H1 (cell line): ENCODE measurements around the gene MFSD6L. TPM values are rescaled to one million over a fixed set of nuclear protein-coding genes. Genes with fewer than 3 reads are reported as not detected.

Source experiments
- CTCF ChIA-PET: fragments of 300-600 bp; sonication (Branson Sonifier 250); formaldehyde crosslinking; loops from one replicate; lab custom pipeline; 2021; ENCODE audit not compliant: partially characterized antibody; lab: Charles Lee
- POLR2A ChIA-PET: fragments of 300-600 bp; sonication (Branson Sonifier 250); formaldehyde crosslinking; loops from one replicate; lab custom pipeline; 2021; ENCODE audit warnings: inconsistent platforms; ENCODE audit not compliant: partially characterized antibody; lab: Charles Lee
- DNase-seq, 2 experiments: peaks; one replicate each; pipeline versions ENCODE4 v3.0.0 to v3.0.0-alpha.2; 2010 to 2022; ENCODE audit warnings: low spot score in 2 of 2, low read depth in 1 of 2, mixed read lengths in 1 of 2
- FAIRE-seq: peaks from 2 replicates; lab custom pipeline; 2011; peaks lifted over from hg19 to GRCh38; lab: Jason Lieb, UNC
- H2AFZ ChIP-seq: 2 replicates; pipeline ENCODE4 v1.8.1; 2012; ENCODE audit warnings: low read length, inconsistent platforms
- H2AK5ac ChIP-seq: 2 replicates; pipeline ENCODE4 v1.6.1; 2013; ENCODE audit warnings: low read depth, low read length
- H2BK120ac ChIP-seq: replicated peaks from 2 replicates; pipeline ENCODE3; 2013; ENCODE audit warnings: low read depth, low read length, inconsistent platforms
- H2BK12ac ChIP-seq: 2 replicates; pipeline ENCODE4 v1.6.1; 2013; ENCODE audit warnings: low read depth, low read length
- H2BK15ac ChIP-seq: 2 replicates; pipeline ENCODE4 v1.6.1; 2013; ENCODE audit warnings: low read length
- H2BK20ac ChIP-seq: 2 replicates; pipeline ENCODE4 v1.6.1; 2013; ENCODE audit warnings: low read length
- H2BK5ac ChIP-seq: 2 replicates; pipeline ENCODE4 v1.6.1; 2013; ENCODE audit warnings: low read depth, low read length
- H3K14ac ChIP-seq: 2 replicates; pipeline ENCODE4 v1.6.1; 2013; ENCODE audit warnings: inconsistent platforms; ENCODE audit not compliant: insufficient read length
- H3K18ac ChIP-seq: 2 replicates; pipeline ENCODE4 v1.6.1; 2013; ENCODE audit warnings: low read length; ENCODE audit errors: extremely low read depth
- H3K23ac ChIP-seq: 2 replicates; pipeline ENCODE4 v1.6.1; 2013; ENCODE audit warnings: inconsistent platforms; ENCODE audit not compliant: insufficient read length
- H3K23me2 ChIP-seq: 2 replicates; pipeline ENCODE4 v1.6.1; 2013; ENCODE audit warnings: low read depth, low read length
- H3K27ac ChIP-seq: 2 replicates; pipeline ENCODE4 v1.6.1; 2011; ENCODE audit warnings: low read depth, low read length, inconsistent platforms
- H3K27me3 ChIP-seq, 4 experiments: replicated peaks in 1 of 4; 1 replicate in 1 of 4; 2 replicates in 3 of 4; pipeline versions ENCODE4 v1.6.1 to v1.8.1; 2011 to 2013; ENCODE audit warnings: low read length in 3 of 4, mild to moderate bottlenecking in 3 of 4, inconsistent platforms in 2 of 4, mixed read lengths in 2 of 4, moderate library complexity in 1 of 4; ENCODE audit not compliant: control insufficient read depth in 3 of 4, insufficient read depth in 3 of 4; ENCODE audit errors: extremely low read depth in 1 of 4
- H3K36me3 ChIP-seq, 4 experiments: 2 replicates each; pipeline versions ENCODE4 v1.6.1 to v1.8.1; 2011 to 2013; ENCODE audit warnings: mild to moderate bottlenecking in 4 of 4, low read length in 3 of 4, moderate library complexity in 2 of 4, control low read depth in 1 of 4, inconsistent platforms in 1 of 4; ENCODE audit not compliant: insufficient read depth in 4 of 4, control insufficient read depth in 2 of 4
- H3K4ac ChIP-seq: replicated peaks from 2 replicates; pipeline ENCODE3; 2013; ENCODE audit warnings: low read length, low read depth, mixed read lengths, inconsistent platforms; ENCODE audit not compliant: insufficient read length
- H3K4me1 ChIP-seq, 4 experiments: replicated peaks in 1 of 4; 1 replicate in 1 of 4; 2 replicates in 3 of 4; pipeline versions ENCODE4 v1.6.1 to v1.8.1; 2011 to 2013; ENCODE audit warnings: low read length in 3 of 4, inconsistent platforms in 2 of 4, mixed read lengths in 1 of 4; ENCODE audit not compliant: insufficient read depth in 4 of 4, control insufficient read depth in 3 of 4
- H3K4me2 ChIP-seq, 2 experiments: 2 replicates each; pipeline versions ENCODE4 v1.6.1 to v1.8.1; 2011 to 2013; ENCODE audit warnings: low read depth in 2 of 2, low read length in 2 of 2, control low read depth in 1 of 2, inconsistent platforms in 1 of 2, mild to moderate bottlenecking in 1 of 2; ENCODE audit not compliant: insufficient read depth in 1 of 2
- H3K4me3 ChIP-seq, 4 experiments: fragments of 200-600, 300-600 bp in 1 of 4; sonication (generic), shearing (Covaris generic), sonication (Bioruptor Twin) in 1 of 4; 2 replicates each; pipeline versions ENCODE4 v1.5.1 to v1.8.1; 2011 to 2016; ENCODE audit warnings: low read length in 4 of 4, low read depth in 3 of 4, control low read depth in 2 of 4, inconsistent platforms in 2 of 4, mild to moderate bottlenecking in 2 of 4, mixed read lengths in 1 of 4, moderate library complexity in 1 of 4; ENCODE audit not compliant: insufficient read depth in 2 of 4; ENCODE audit errors: extremely low read depth in 1 of 4
- H3K56ac ChIP-seq: replicated peaks from 2 replicates; pipeline ENCODE3; 2013; ENCODE audit warnings: low read depth, mild to moderate bottlenecking, mixed read lengths, low read length, inconsistent platforms; ENCODE audit not compliant: insufficient read length
- H3K79me1 ChIP-seq: 2 replicates; pipeline ENCODE4 v1.6.1; 2013; ENCODE audit warnings: low read depth, low read length, control low read depth
- H3K79me2 ChIP-seq, 2 experiments: 2 replicates each; pipeline versions ENCODE4 v1.6.1 to v1.8.1; 2012 to 2013; ENCODE audit warnings: low read length in 2 of 2, mild to moderate bottlenecking in 2 of 2, inconsistent platforms in 1 of 2; ENCODE audit not compliant: insufficient read depth in 2 of 2, control insufficient read depth in 1 of 2
- H3K9ac ChIP-seq, 4 experiments: replicated peaks in 1 of 4; 1 replicate in 1 of 4; 2 replicates in 3 of 4; pipeline versions ENCODE4 v1.6.1 to v1.8.1; 2011 to 2013; ENCODE audit warnings: low read depth in 3 of 4, low read length in 3 of 4, control low read depth in 2 of 4, mild to moderate bottlenecking in 2 of 4, moderate library complexity in 2 of 4, inconsistent platforms in 1 of 4; ENCODE audit errors: extremely low read depth in 1 of 4
- H3K9me3 ChIP-seq, 2 experiments: 2 replicates each; pipeline versions ENCODE4 v1.6.1 to v1.8.1; 2012 to 2013; ENCODE audit warnings: mild to moderate bottlenecking in 2 of 2, moderate library complexity in 2 of 2, control low read depth in 1 of 2, inconsistent platforms in 1 of 2, low read depth in 1 of 2, low read length in 1 of 2, mixed read lengths in 1 of 2; ENCODE audit not compliant: insufficient read depth in 2 of 2
- H4K20me1 ChIP-seq, 2 experiments: replicated peaks in 1 of 2; 2 replicates each; pipeline versions ENCODE3 to v1.8.1; 2011 to 2013; ENCODE audit warnings: inconsistent platforms in 2 of 2, low read length in 2 of 2, mild to moderate bottlenecking in 1 of 2; ENCODE audit not compliant: insufficient read depth in 2 of 2, control insufficient read depth in 1 of 2
- H4K5ac ChIP-seq: 2 replicates; pipeline ENCODE4 v1.6.1; 2013; ENCODE audit warnings: low read length, low read depth, mixed read lengths, inconsistent platforms; ENCODE audit not compliant: insufficient read length
- H4K8ac ChIP-seq: 2 replicates; pipeline ENCODE4 v1.8.0; 2013; ENCODE audit warnings: mild to moderate bottlenecking, moderate library complexity, low read length, inconsistent platforms; ENCODE audit not compliant: insufficient read depth; ENCODE audit errors: extremely low read depth
- H4K91ac ChIP-seq: replicated peaks from 2 replicates; pipeline ENCODE3; 2013; ENCODE audit warnings: low read length, mixed read lengths, inconsistent platforms; ENCODE audit not compliant: insufficient read length
- ASH2L ChIP-seq: fragments of 200-600, 300-600 bp; sonication (generic); IDR thresholded peaks from one replicate; pipeline ENCODE4 v1.7.1; 2017; ENCODE audit warnings: low read length
- BCL11A ChIP-seq, 2 experiments: IDR thresholded peaks; one replicate each; pipeline ENCODE4 v1.6.1; 2011; ENCODE audit warnings: low read depth in 2 of 2, low read length in 2 of 2, mild to moderate bottlenecking in 2 of 2
- CHD1 ChIP-seq: IDR thresholded peaks from 2 replicates; pipeline ENCODE4 v1.6.1; 2012; ENCODE audit warnings: low read depth, low read length, improper control_type of control experiment
- CTBP2 ChIP-seq: IDR thresholded peaks from 2 replicates; pipeline ENCODE4 v1.7.0; 2011; ENCODE audit warnings: borderline replicate concordance, mild to moderate bottlenecking, moderate library complexity, mixed read lengths, low read length; ENCODE audit not compliant: insufficient read depth, insufficient read length
- E2F6 ChIP-seq: IDR thresholded peaks from 2 replicates; pipeline ENCODE4 v1.6.1; 2012; ENCODE audit warnings: inconsistent platforms
- EZH2 ChIP-seq: fragments of 200-600 bp; sonication (generic); IDR thresholded peaks from 2 replicates; pipeline ENCODE4 v1.7.1; 2012; ENCODE audit warnings: low read depth, mild to moderate bottlenecking, moderate library complexity, low read length, inconsistent platforms; ENCODE audit not compliant: severe bottlenecking
- FOSL1 ChIP-seq: IDR thresholded peaks from 2 replicates; pipeline ENCODE4 v1.6.1; 2011; ENCODE audit warnings: mild to moderate bottlenecking, low read depth, low read length, moderate library complexity; ENCODE audit not compliant: insufficient read depth
- HDAC6 ChIP-seq: IDR thresholded peaks from one replicate; pipeline ENCODE4 v1.7.1; 2012; ENCODE audit warnings: low read depth, mild to moderate bottlenecking, inconsistent platforms, low read length, moderate library complexity
- MAFK ChIP-seq: IDR thresholded peaks from 2 replicates; pipeline ENCODE4 v1.6.1; 2012; ENCODE audit warnings: low read depth, mild to moderate bottlenecking, improper control_type of control experiment, low read length
- POLR2A ChIP-seq, 2 experiments: IDR thresholded peaks; 1 replicate in 1 of 2; 2 replicates in 1 of 2; pipeline ENCODE4 v1.6.1; 2011; ENCODE audit warnings: low read depth in 2 of 2, low read length in 2 of 2, mild to moderate bottlenecking in 2 of 2; ENCODE audit errors: control extremely low read depth in 1 of 2
- POU5F1 ChIP-seq: IDR thresholded peaks from 2 replicates; pipeline ENCODE4 v1.6.1; 2011; ENCODE audit warnings: low read depth, mild to moderate bottlenecking, low read length, moderate library complexity
- RAD21 ChIP-seq, 2 experiments: IDR thresholded peaks in 1 of 2; conservative IDR thresholded peaks in 1 of 2; 2 replicates each; pipeline ENCODE4 v1.6.1; 2011; ENCODE audit warnings: low read depth in 2 of 2, low read length in 2 of 2, improper control_type of control experiment in 1 of 2, inconsistent platforms in 1 of 2, mild to moderate bottlenecking in 1 of 2, moderate library complexity in 1 of 2
- SAP30 ChIP-seq: fragments of 300-600 bp; sonication (generic); IDR thresholded peaks from 2 replicates; pipeline ENCODE4 v1.7.1; 2012; ENCODE audit warnings: low read length, moderate library complexity, mild to moderate bottlenecking, inconsistent platforms; ENCODE audit not compliant: insufficient read depth, insufficient replicate concordance
- SP2 ChIP-seq: IDR thresholded peaks from 2 replicates; pipeline ENCODE4 v1.6.1; 2012; ENCODE audit warnings: mild to moderate bottlenecking, low read length, inconsistent platforms
- WGBS, 2 experiments: shearing (Covaris generic) in 1 of 2; methylation state at CpG; one replicate each; pipeline versions ENCODE4 v1.1.6 to v1.1.7; 2013 to 2015; ENCODE audit warnings: low lambda C conversion rate in 2 of 2, mixed read lengths in 2 of 2, inconsistent platforms in 1 of 2, low coverage in 1 of 2, missing lambda C conversion rate in 1 of 2; ENCODE audit not compliant: insufficient replicate concordance in 2 of 2, insufficient coverage in 1 of 2, insufficient read length in 1 of 2; ENCODE audit errors: extremely low coverage in 1 of 2, missing lambda C conversion rate in 1 of 2; 5-methylcytosine and 5-hydroxymethylcytosine counted together
- polyA plus RNA-seq, 7 experiments: library from polyadenylated mRNA; depleted of rRNA in 3 of 7; stranded (reverse) in 5 of 7; unstranded in 2 of 7; fragments of >200 nt in 5 of 7; fragments of 200-250 nt in 2 of 7; gene quantifications; 1 replicate in 5 of 7; 2 replicates in 1 of 7; 4 replicates in 1 of 7; pipeline versions ENCODE4 v1.2.1 to v1.2.3, GENCODE V29; 2011 to 2013; ENCODE audit warnings: missing spikeins in 2 of 7, mixed read lengths in 2 of 7
- total RNA-seq: library from RNA; stranded (reverse); fragmentation: NEBNext Ultra II Directional; extraction: Animal tissue kit (Norgen Biotek cat#: 25700); gene quantifications from 2 replicates; pipeline ENCODE4 v1.2.1, GENCODE V29; 2021

The MFSD6L gene
- total and polyA plus RNA-seq, 2 of the 8 experiments (the other 6 are each of a cell fraction or from before 2014, with no cell fraction given) = 2.6 to 2.7 TPM

GRCh38 chr17:8792646-8793045 is 6.5 kb downstream of the MFSD6L start:
- Histone ChIP-seq H3K79me1 (no peaks in the 10 kb centered on the region; the same call in 1 of the 2 replicates), H3K18ac (no peak overlapping the region), H3K23ac (no peak overlapping the region), H3K79me2 (no peaks in the 10 kb centered on the region), H3K9me3 (peaks cover 4 to 13% of the 10 kb centered on the region in 2 experiments; a peak in 3 of 4 replicates), H4K91ac (no peak overlapping the region), H2BK12ac (no peak overlapping the region), H3K4me1 (peaks cover 0 to 5% (median 2%) of the 10 kb centered on the region in 4 experiments; a peak in 5 of 7 replicates), H2BK15ac (no peak overlapping the region), H2AFZ (no peak overlapping the region), H3K9ac (no peak overlapping the region), H4K20me1 (no peaks in the 10 kb centered on the region), H3K23me2 (no peaks in the 10 kb centered on the region), H3K36me3 (no peaks in the 10 kb centered on the region), H2BK120ac (no peak overlapping the region), H2AK5ac (no peak overlapping the region), H3K56ac (no peak overlapping the region), H4K5ac (no peak overlapping the region), H3K4ac (no peak overlapping the region), H4K8ac (no peak overlapping the region), H3K27me3 (no peaks in the 10 kb centered on the region), H3K4me2 (no peak overlapping the region), H3K14ac (no peak overlapping the region), H2BK5ac (no peak overlapping the region), H3K27ac (no peak overlapping the region), H3K4me3 (no peak overlapping the region), H2BK20ac (no peak overlapping the region)
- WGBS, 2 experiments = 65% methylated on average over 6 of the region's 6 CpGs; no CpG with 5 or more reads in 1 of the 2 experiments
- no peak for FAIRE-seq
- no peak for DNase-seq
- POLR2A ChIA-PET = no interaction called here
- CTCF ChIA-PET = interaction anchor here (0.7 to 2.0 kb wide), 4 partner anchors 10 to 102 kb away, joined by 3 to 5 read pairs (median 4); no protein-coding TSS in a partner anchor
- TF ChIP-seq CTBP2 (no peak), POU5F1 (no peak), POLR2A (IDR thresholded peaks at IDR 0.05; ENCODE audit: control extremely low read depth in 1 of 2, low read depth in 2 of 2, low read length in 2 of 2) (no peak), EZH2 (no peak), FOSL1 (no peak), MAFK (no peak), SP2 (no peak), E2F6 (no peak), RAD21 (IDR thresholded peaks at IDR 0.05 in 1 of 2, conservative IDR thresholded peaks at IDR 0.05 in 1 of 2; ENCODE audit: low read depth in 2 of 2, low read length in 2 of 2) (no peak), SAP30 (no peak), BCL11A (IDR thresholded peaks at IDR 0.05; ENCODE audit: low read depth in 2 of 2, low read length in 2 of 2) (no peak), HDAC6 (no peak), CHD1 (no peak), ASH2L (no peak)
